ENCODE data around the gene SLC25A26.

The SLC25A26 gene

GRCh38 chr3:66335671-66336070 is 114.9 kb downstream of the SLC25A26 start:
- no peak for DNase-seq

DNA sequence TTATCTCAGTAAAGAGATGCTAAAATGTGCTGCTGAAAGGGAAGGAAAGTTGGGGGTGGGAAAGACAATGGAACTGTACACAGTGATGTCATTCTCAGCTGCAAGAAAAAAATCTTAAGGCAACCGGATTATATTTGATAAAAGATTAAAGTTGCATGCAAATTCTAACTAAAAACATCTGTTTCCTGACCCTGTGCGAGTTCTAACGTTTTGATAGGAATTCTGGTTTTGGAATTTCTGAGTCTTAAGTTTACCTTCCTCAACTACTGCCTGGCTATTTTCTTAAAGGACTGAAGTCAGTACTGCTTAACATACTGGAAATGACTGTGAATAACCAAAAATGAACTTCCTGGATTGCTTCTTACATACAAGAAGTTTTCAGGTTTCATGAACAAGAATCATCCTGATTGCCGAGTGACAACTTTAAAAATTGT is 115.5 kb downstream of the SLC25A26 start:
- peak; percentile 65 for DNase-seq

DNA sequence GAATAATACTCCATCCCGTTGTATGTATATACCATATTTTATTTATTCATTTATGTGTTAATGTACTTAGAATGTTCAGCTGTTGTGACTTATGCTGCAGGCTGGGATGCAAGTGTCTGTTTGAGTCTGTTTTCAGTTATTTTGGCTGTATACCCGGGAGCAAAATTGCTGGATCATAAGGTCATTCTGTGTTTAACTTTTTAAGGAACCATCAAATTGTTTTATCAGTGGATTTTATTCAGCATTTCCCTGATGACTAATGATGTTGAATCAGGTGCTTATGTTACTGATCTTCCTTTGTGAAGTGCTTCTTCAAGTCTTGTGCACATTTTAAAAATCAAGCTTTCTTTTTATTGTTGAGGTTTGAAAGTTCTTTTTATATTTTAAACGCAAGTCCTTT is 118.1 kb downstream of the SLC25A26 start:
- no peak for DNase-seq

GRCh38 chr3:66342717-66343356 is 122.0 kb downstream of the SLC25A26 start:
- DNase-seq: no peak

DNA sequence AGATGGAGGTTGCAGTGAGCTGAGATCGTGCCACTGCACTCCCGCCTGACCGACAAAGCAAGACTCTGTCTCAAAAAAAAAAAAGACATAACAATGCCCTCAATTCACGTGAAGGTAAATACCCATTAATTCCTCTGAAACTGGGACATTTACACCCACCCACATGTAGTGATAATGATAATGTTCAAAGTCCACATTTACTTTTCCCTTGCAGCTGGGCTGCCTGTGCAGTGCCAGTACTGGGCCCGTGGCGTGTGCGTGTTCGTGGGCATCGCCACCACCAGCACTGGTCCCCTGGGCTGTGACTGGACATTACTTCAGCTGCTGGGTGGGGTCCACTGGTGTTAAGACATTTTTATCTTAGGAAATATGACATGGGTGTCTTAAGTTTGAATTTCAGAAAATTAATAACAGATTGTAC is 123.6 kb downstream of the SLC25A26 start:
- DNase-seq: no peak

DNA sequence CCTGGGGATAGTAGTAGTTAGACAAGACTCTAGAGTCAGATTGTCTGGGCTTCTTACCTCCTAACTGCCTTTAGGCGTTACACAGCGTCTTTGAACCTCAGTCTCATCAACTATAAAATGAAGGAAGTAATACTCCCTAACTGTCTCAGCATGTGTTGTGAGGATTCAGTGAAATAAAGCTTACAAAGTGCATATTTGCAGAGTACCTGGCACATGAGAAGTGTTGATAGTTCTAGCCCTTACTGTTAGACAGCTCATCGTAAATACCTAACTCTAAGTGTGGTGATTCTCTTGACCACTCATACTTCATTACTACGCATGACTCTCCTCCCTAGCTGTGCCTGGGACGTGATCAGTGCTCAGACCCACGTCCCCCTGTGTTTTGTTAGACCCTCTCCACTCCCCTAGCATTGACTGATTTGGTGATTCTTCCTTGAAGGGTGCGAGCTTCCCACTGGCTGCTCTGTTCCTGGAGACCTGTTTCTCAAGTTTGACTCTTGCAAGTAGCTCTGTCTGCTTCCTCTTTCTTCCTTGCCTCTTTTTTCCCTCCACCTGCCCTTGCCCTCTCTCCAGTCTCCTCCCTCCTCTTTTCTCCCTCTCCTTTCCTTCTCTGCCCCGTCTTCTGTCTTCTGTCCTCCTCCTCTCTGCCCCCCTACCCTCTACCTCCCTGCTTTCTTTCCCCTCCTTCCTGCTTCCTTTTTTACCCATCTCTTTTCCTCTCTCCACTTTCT is 124.2 kb downstream of the SLC25A26 start:
- DNase-seq: no peak

- no peak for DNase-seq
These were observed 127.9 kb downstream of the SLC25A26 start for GRCh38 chr3:66348704-66349103.

DNA sequence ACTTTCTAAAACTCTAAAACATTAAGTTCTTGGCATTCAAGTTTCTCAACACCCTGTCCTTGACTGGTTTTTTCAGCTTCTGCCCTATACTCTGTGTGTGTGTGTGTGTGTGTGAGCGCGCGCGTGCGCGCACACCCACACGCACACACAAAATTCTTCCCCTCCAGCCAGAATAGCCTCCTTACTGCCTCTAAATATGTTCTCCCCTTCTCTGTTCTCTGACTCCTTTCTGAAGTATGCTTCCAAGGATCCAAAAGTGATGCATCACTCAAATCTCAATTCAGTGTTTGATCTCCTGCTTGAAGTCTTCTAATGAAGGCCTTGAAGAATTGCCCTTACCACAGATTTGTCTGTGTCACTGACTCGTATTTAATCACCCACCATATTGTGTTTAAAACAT is 129.8 kb downstream of the SLC25A26 start:
- peak; percentile 56 for DNase-seq

GRCh38 chr3:66353039-66353438 is 132.2 kb downstream of the SLC25A26 start:
- DNase-seq: no peak

DNA sequence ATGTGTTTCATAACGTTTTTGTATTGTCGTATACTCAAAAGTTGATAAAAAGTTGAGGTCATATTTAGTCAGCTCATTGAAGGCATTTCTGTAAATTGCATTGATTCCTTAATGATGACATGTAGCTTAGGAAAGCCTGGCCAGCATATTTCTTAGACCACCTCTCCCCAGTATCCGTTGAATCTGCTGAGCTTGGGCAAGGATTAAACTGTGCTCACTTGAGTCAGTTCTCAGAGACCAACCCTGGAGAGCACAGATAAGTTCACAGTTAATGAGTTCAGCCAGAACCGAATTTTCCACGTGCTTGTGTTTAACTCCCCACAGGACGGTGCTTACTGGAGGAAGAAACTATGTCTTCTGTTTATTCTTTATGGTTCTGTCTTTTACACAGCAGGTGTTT is 132.7 kb downstream of the SLC25A26 start:
- DNase-seq: peak; percentile 84

- DNase-seq: no peak
These were observed 133.2 kb downstream of the SLC25A26 start for GRCh38 chr3:66354001-66354400.

GRCh38 chr3:66355394-66355793 is 134.6 kb downstream of the SLC25A26 start:
- no peak for DNase-seq

DNA sequence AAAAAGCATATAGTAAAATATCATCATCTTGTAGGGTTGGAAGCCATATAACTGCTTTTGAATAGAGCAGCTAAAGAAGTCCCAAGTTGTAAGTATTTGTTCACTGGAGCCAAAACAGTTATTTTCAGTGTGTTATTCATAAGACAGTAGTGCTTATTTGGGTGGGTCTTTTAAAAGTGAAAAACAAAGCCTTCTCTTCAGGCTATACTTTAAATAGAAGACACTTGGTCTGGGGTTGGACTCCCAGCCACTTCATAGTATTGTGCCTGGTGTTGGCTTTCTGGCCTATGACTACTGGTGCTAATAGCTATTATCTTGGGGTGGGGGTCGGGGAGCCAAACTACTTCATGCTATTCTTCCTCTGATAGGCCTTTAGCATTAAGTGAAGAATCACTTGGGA is 135.2 kb downstream of the SLC25A26 start:
- DNase-seq: no peak

DNA sequence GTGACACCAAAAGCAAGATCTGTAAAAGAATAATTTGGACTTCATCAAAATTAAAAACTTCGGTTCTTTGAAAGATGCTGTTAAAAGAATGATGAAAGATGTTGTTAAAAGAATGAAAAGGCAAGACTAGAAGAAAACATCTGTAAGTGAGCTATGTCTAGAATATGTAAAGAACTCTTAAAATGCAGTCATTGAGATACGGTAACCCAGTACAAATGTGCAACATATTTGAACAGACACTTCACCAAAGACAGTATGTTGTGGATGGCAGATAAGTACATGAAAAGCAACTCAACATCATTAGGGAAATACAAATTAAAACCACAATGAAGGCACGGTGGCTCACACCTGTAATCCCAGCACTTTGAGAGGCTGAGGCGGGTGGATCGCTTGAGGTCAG is 140.6 kb downstream of the SLC25A26 start:
- DNase-seq: peak; percentile 53

DNA sequence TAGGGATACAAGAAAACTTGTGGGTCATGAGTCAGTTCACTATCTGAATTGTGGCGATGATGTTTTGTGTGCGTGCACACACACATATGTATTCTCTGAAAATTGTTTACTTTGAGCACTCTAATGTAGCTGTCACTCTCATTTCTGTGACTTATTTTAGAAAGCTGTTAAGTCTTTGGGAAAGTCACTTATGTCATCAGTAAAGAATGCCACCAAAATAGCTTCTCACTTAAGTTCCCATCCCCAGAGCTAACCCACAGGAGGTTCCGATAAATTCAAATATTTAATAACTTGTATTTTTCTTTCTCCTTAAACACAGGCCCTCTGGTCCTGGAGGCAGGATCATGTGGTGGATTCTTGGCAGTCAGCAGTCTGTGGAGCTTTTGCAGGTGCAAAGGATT is 141.7 kb downstream of the SLC25A26 start:
- DNase-seq: peak; percentile 93

GRCh38 chr3:66363148-66363547 is 142.3 kb downstream of the SLC25A26 start:
- no peak for DNase-seq

GRCh38 chr3:66365080-66365479 is 144.3 kb downstream of the SLC25A26 start:
- no peak for DNase-seq

GRCh38 chr3:66366747-66367146 is 145.9 kb downstream of the SLC25A26 start:
- DNase-seq: no peak

GRCh38 chr3:66367979-66368378 is 147.2 kb downstream of the SLC25A26 start:
- no peak for DNase-seq

GRCh38 chr3:66370179-66370578 is 149.4 kb downstream of the SLC25A26 start:
- no peak for DNase-seq

- DNase-seq: no peak
These were observed 150.6 kb downstream of the SLC25A26 start for GRCh38 chr3:66371432-66371831.

GRCh38 chr3:66372681-66373350 is 152.0 kb downstream of the SLC25A26 start:
- peak; percentile 46 for DNase-seq

GRCh38 chr3:66376568-66376967 is 155.8 kb downstream of the SLC25A26 start:
- DNase-seq: peak; percentile 52

DNA sequence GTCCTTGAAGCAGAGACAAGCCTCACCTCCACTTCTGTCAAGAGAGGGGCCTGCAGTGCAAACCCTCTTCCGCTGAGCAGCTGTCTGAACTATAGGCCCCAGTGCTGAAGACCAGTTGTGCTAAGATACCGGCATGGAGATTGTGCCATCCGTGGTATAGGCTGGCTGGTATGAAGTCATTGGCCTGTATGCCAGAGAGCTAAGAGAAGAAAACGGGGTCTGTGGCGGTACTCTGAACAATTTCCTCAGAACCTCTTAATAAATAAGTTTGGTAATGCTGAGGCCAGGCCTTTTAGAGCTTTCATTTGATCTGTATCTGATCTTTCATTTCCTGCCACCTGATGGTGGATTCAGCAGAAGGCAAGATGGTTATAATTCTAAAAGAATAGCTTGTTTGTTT is 157.0 kb downstream of the SLC25A26 start:
- no peak for DNase-seq
